ENCODE measurements around the gene ADGB.

DNA sequence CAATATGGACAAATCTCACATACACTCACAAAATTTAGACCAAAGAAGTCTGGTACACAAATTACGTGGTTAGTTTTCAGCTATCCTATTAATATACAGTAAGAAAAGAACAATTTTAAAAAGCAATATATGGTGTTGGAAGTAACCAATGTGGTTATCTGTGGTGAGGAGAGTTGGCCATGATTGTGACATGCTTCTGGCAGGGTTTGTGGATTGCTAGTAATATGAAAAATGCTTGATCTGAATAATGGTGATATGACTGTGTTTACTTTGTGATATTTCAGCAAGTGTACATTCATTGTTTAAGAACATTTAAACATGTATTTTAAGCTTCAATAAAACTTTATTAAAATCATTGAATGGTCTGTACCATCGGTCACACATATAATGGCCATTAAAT is 99.1 kb downstream of the ADGB start:
- TF ChIP-seq, protein P1, sequence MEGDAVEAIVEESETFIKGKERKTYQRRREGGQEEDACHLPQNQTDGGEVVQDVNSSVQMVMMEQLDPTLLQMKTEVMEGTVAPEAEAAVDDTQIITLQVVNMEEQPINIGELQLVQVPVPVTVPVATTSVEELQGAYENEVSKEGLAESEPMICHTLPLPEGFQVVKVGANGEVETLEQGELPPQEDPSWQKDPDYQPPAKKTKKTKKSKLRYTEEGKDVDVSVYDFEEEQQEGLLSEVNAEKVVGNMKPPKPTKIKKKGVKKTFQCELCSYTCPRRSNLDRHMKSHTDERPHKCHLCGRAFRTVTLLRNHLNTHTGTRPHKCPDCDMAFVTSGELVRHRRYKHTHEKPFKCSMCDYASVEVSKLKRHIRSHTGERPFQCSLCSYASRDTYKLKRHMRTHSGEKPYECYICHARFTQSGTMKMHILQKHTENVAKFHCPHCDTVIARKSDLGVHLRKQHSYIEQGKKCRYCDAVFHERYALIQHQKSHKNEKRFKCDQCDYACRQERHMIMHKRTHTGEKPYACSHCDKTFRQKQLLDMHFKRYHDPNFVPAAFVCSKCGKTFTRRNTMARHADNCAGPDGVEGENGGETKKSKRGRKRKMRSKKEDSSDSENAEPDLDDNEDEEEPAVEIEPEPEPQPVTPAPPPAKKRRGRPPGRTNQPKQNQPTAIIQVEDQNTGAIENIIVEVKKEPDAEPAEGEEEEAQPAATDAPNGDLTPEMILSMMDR (IDR thresholded peaks at IDR 0.05) = no peak
- TF ChIP-seq POLR2A (IDR thresholded peaks at IDR 0.05) = no peak
